Measurements from ENCODE around the gene SUMO3. TPM values are rescaled to one million over a fixed set of nuclear protein-coding genes. Genes with fewer than 3 reads are reported as not detected.

SUMO3 gene
- total RNA-seq, 1 experiment from 2014 or later = 82.9 TPM

DNA sequence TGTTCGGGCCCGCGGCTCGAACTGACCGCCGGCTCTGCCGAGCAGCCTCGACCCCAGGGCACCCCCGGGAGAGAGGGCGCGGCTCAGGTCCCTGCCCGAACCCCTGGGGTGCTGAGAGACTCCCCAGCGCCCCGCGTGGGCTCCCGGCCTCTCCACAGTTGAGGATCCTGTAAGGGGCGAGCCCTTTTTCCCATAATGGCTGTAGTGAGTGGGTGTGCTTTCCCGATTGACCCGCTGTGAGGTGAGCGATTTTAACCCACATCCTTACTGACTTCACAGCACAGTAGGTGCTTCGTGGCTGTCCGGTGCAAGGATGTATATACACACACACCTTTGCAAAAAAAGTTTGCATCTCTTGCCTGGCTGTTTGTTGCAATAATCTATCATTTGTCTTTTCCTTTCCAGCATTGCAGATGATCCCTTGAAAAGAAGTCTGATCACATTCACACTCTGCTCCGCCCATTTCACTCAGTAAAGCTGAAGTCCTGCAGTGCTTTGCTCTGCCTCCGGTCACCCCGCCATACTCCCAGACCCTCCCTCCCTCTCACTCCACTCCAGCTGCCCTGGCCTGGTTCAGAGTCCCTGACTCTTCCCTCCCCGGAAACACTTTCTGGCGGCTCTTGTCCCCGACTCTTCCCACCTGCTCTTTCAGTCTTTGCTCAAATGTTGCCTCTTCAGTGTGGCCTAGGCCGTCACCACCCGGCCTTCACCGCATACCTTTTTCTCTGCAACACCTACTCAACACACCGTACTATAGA is 15.3 kb downstream of the SUMO3 start:
- H3K9ac ChIP-seq (ENCODE audit: extremely low read depth, insufficient read length, low read length) = peak overlapping the region; percentile 69
- peaks cover 13% of the 10 kb centered on the region for H3K23me2 ChIP-seq (ENCODE audit: insufficient read length, low read depth, low read length, poor library complexity, severe bottlenecking)
- Mint-ChIP-seq H3K4me3 (peak overlapping the region; percentile 83 to 95), H3K4me1 (peaks cover 21 to 23% of the 10 kb centered on the region in 2 experiments), H3K36me3 (ENCODE audit: insufficient read depth in 1 of 3, low read depth in 3 of 3) (peaks cover 22 to 63% (median 52%) of the 10 kb centered on the region in 3 experiments), H3K27ac (peak overlapping the region in 2 of 3 experiments; percentile 5 to 73; a peak in 2 of 7 replicates), H3K27me3 (ENCODE audit: low read depth) (no peaks in the 10 kb centered on the region), H3K9me3 (no peaks in the 10 kb centered on the region)
- no peak overlapping the region for H2BK15ac ChIP-seq (ENCODE audit: low read depth, low read length)
- H3K27me3 ChIP-seq (ENCODE audit: insufficient read depth, low read length) = no peaks in the 10 kb centered on the region
- H2BK20ac ChIP-seq (ENCODE audit: low read depth, low read length, poor library complexity, severe bottlenecking) = no peak overlapping the region
- no peak overlapping the region for H2AFZ ChIP-seq (ENCODE audit: low read length)
- no peak overlapping the region for H2AK5ac ChIP-seq (ENCODE audit: insufficient read length, low read length)
- H3K23ac ChIP-seq (ENCODE audit: insufficient read length, low read depth, low read length) = no peak overlapping the region
- no peak overlapping the region for H3K27ac ChIP-seq (ENCODE audit: insufficient read length, low read depth, low read length)
- no peaks in the 10 kb centered on the region for H4K20me1 ChIP-seq (ENCODE audit: control insufficient read depth, insufficient read depth, insufficient read length)
- no peak overlapping the region for H2BK120ac ChIP-seq (ENCODE audit: low read depth, low read length, poor library complexity, severe bottlenecking)
- H2BK12ac ChIP-seq (ENCODE audit: insufficient read length, low read depth, low read length) = no peak overlapping the region
- TF ChIP-seq, protein P1, sequence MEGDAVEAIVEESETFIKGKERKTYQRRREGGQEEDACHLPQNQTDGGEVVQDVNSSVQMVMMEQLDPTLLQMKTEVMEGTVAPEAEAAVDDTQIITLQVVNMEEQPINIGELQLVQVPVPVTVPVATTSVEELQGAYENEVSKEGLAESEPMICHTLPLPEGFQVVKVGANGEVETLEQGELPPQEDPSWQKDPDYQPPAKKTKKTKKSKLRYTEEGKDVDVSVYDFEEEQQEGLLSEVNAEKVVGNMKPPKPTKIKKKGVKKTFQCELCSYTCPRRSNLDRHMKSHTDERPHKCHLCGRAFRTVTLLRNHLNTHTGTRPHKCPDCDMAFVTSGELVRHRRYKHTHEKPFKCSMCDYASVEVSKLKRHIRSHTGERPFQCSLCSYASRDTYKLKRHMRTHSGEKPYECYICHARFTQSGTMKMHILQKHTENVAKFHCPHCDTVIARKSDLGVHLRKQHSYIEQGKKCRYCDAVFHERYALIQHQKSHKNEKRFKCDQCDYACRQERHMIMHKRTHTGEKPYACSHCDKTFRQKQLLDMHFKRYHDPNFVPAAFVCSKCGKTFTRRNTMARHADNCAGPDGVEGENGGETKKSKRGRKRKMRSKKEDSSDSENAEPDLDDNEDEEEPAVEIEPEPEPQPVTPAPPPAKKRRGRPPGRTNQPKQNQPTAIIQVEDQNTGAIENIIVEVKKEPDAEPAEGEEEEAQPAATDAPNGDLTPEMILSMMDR (conservative IDR thresholded peaks at IDR 0.05) = no peak
- WGBS (ENCODE audit: extremely low coverage, insufficient read length, low lambda C conversion rate) = no CpG with 5 or more reads among the region's 32 CpGs
- H4K8ac ChIP-seq (replicated peaks; ENCODE audit: insufficient read length, low read depth, low read length) = no peak overlapping the region
- no peak overlapping the region for H2BK5ac ChIP-seq (ENCODE audit: insufficient read length, low read length)
- H3K4me2 ChIP-seq (ENCODE audit: insufficient read depth, insufficient read length, low read length) = peak overlapping the region; percentile 48
- H3T11ph ChIP-seq (ENCODE audit: low read length) = no peak overlapping the region
- H3K9me3 ChIP-seq (ENCODE audit: control insufficient read depth, low read depth, low read length) = no peaks in the 10 kb centered on the region
- H3K18ac ChIP-seq (ENCODE audit: insufficient read length, low read depth, low read length) = no peak overlapping the region
- H4K91ac ChIP-seq (ENCODE audit: insufficient read length, low read depth, low read length) = no peak overlapping the region
- no peak overlapping the region for H4K5ac ChIP-seq (ENCODE audit: insufficient read length, low read depth, low read length)
- DNase-seq = no peak
- H3K4me1 ChIP-seq (ENCODE audit: insufficient read depth, low read length) = no peaks in the 10 kb centered on the region
- peaks cover 2% of the 10 kb centered on the region for H3K79me1 ChIP-seq (ENCODE audit: insufficient read depth, low read depth, low read length, poor library complexity, severe bottlenecking)
- H3K14ac ChIP-seq (ENCODE audit: insufficient read depth, low read length) = no peak overlapping the region
- peaks cover 15% of the 10 kb centered on the region; the same call in 1 of the 2 replicates for H3K79me2 ChIP-seq (ENCODE audit: insufficient read depth, low read length)
- H3K4ac ChIP-seq (ENCODE audit: low read depth, low read length) = no peak overlapping the region
- H3K56ac ChIP-seq (ENCODE audit: insufficient read length, low read depth, low read length) = no peak overlapping the region
